ENCODE measurements around the gene EBI3.
"Not testable (repeated sequence)": the region's sequence is repeated elsewhere in the genome, so short reads cannot be mapped to it uniquely, and the experiment has no call there.

EBI3 gene

GRCh38 chr19:4278419-4279266, 49.3 kb downstream of the EBI3 start, which contains the start of gene SHD:
SHD (plus strand) TSS chr19:4279266; CDS start chr19:4280064, 798 bp downstream.
- DNase-seq (ENCODE audit: low spot score), result no peak

- DNase-seq (ENCODE audit: low spot score), result no peak
Measured at GRCh38 chr19:4279267-4279529, 49.9 kb downstream of the EBI3 start.

GRCh38 chr19:4279530-4280422, 50.5 kb downstream of the EBI3 start:
- DNase-seq (ENCODE audit: low spot score), result peak; percentile 13

GRCh38 chr19:4284176-4284958, 55.0 kb downstream of the EBI3 start:
- DNase-seq (ENCODE audit: low spot score), result no peak

GRCh38 chr19:4284974-4285373, 55.7 kb downstream of the EBI3 start:
- DNase-seq (ENCODE audit: low spot score), result no peak

GRCh38 chr19:4286141-4286540, 56.8 kb downstream of the EBI3 start:
- DNase-seq (ENCODE audit: low spot score), result not testable (repeated sequence)

All from GM03348 (cell line).